NCI-H2196 (cell line): Measurements from ENCODE around the gene PHLPP1.

Source experiments
- DNase-seq: peaks from one replicate; lab custom pipeline; 2025; ENCODE audit not compliant: unreplicated experiment; lab: John Stamatoyannopoulos, UW

The PHLPP1 gene

GRCh38 chr18:62844850-62845643 lies 129.7 kb downstream of the PHLPP1 start:
- no peak for DNase-seq

- no peak for DNase-seq
These were observed 131.0 kb downstream of the PHLPP1 start for GRCh38 chr18:62846313-62846712.

- no peak for DNase-seq
These were observed 131.7 kb downstream of the PHLPP1 start for GRCh38 chr18:62847081-62847480.

GRCh38 chr18:62848946-62849345 lies 133.6 kb downstream of the PHLPP1 start:
- no peak for DNase-seq

GRCh38 chr18:62850619-62851306 lies 135.4 kb downstream of the PHLPP1 start:
- peak; percentile 24 for DNase-seq

GRCh38 chr18:62852851-62853250 lies 137.5 kb downstream of the PHLPP1 start:
- no peak for DNase-seq

- DNase-seq = no peak
These were observed 141.0 kb downstream of the PHLPP1 start for GRCh38 chr18:62856294-62856693.

GRCh38 chr18:62857263-62857976 lies 142.1 kb downstream of the PHLPP1 start:
- no peak for DNase-seq

GRCh38 chr18:62860062-62860461 lies 144.7 kb downstream of the PHLPP1 start:
- no peak for DNase-seq

- no peak for DNase-seq
These were observed 147.1 kb downstream of the PHLPP1 start for GRCh38 chr18:62862466-62862865.

GRCh38 chr18:62863579-62864001 lies 148.2 kb downstream of the PHLPP1 start:
- no peak for DNase-seq

- no peak for DNase-seq
These were observed 150.2 kb downstream of the PHLPP1 start for GRCh38 chr18:62865498-62865897.

- DNase-seq = no peak
These were observed 152.2 kb downstream of the PHLPP1 start for GRCh38 chr18:62867534-62867933.

- DNase-seq = no peak
These were observed 153.3 kb downstream of the PHLPP1 start for GRCh38 chr18:62868645-62869044.

- no peak for DNase-seq
These were observed 155.3 kb downstream of the PHLPP1 start for GRCh38 chr18:62870643-62871042.

GRCh38 chr18:62875323-62875722 lies 160.0 kb downstream of the PHLPP1 start:
- DNase-seq = no peak

- no peak for DNase-seq
These were observed 160.8 kb downstream of the PHLPP1 start for GRCh38 chr18:62876111-62876510.

GRCh38 chr18:62876828-62877227 lies 161.5 kb downstream of the PHLPP1 start:
- DNase-seq = no peak

- no peak for DNase-seq
These were observed 162.3 kb downstream of the PHLPP1 start for GRCh38 chr18:62877411-62878221.

- no peak for DNase-seq
These were observed 163.0 kb downstream of the PHLPP1 start for GRCh38 chr18:62878305-62878704.

- DNase-seq = no peak
These were observed 164.7 kb downstream of the PHLPP1 start for GRCh38 chr18:62880034-62880433.
